COLO668 (cell line): Measurements from ENCODE around the gene CDC73.
"Not testable (repeated sequence)": the region's sequence is repeated elsewhere in the genome, so short reads cannot be mapped to it uniquely, and the experiment has no call there.

Source experiments
- DNase-seq: peaks from one replicate; lab custom pipeline; 2025; ENCODE audit not compliant: unreplicated experiment; lab: John Stamatoyannopoulos, UW

CDC73 gene

GRCh38 chr1:193281894-193282293 lies 160.1 kb downstream of the CDC73 start:
- no peak for DNase-seq

DNA sequence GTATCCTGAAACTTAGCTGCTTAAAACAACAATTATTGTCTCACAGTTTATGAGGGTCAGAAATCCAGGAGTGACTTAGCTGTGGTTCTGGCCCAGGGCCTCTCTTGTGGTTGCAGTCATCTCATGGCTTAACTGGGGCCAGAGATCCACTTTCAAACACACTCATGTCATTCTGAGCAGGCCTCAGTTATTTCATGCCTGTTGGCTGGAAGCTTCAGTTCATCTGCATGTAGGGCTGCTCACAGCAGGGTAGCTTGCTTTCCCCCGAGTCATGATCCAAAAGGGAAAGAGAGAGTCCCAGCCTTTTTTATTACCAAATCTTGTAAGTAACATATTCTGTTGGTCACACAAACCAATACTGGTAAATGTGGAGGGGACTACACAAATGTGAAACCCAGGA lies 161.2 kb downstream of the CDC73 start:
- no peak for DNase-seq

DNA sequence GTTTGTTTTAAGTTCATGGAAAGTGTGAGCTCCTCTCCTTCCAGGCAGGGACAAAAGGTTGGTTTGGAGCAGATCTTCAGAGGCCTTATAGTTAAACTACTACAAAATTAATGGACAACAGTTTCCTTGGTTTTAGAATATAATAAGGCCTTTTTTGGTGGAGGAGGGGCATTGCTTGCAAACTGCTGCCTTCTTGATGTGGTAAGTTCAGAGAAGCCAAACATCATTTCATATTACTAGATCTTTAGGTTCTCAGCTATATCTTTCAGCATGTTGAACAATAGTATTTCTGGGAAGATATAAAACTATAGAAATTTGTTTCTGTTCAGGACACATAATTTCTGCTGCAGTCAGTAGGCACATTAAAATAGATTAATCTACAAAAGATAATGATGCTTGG lies 162.4 kb downstream of the CDC73 start:
- no peak for DNase-seq

DNA sequence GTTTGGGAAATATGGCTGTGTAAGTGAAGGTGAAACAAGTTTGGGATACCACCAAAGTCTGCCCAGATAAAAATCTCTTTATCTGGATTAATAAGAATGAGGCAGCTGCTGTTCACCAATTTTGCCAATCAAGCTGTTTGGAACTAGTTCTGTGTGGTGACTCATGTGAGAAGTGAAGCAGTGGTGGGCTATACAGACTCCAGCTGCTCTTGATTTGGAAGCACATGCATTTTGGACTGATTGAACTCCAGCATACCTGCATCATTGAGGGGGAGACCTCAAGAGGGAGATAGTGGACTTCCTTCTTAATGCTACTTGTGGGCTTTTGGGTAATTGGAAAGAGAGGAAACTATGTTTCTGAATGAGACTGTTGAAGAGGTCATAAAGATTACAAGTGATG lies 163.8 kb downstream of the CDC73 start:
- no peak for DNase-seq

DNA sequence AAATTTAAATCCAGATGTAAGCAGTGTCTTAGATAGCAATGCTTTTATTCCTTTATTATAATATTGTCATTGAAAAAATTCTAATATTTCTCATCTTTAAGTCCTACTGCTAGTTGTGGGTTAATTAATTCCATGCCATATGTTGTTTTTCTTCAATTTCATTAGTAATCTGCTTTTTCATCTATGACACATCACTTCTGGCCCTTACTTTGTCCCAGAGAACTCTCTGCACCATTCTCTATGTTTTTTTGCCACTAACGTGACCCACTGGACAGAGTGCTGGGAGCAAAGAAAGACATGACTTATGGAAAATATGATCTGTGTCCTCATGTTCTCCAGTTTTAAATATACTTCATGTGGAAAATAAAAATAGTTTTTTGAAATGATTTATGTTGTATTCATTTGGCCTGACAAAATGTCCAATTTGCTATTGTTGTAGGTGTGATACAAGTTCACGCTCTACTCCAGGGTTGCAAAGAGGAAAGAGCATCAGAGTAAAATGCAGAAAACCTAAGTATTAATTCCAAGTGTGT lies 166.8 kb downstream of the CDC73 start:
- not testable (repeated sequence) for DNase-seq

GRCh38 chr1:193293726-193294125 lies 171.9 kb downstream of the CDC73 start:
- DNase-seq = no peak

DNA sequence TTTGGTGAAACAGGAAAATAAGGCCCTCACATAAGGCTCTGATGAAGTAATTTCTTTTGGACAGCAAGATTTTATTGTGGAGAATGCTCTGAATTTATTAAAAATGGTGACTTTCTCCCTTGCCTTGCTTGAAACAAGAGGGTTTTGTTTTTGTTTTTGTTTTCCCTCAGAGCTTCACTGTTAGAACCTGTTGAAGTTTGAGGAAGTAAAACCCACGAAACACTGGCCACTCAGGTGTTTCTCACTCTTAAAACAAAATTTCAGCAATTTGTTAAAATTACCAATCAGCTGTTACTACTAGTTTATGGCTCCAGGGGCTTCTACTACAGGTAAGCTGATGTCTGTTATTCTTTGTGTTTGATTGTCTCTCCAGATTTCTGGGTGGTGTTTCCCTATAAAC lies 177.2 kb downstream of the CDC73 start:
- DNase-seq = no peak

GRCh38 chr1:193301746-193302145 lies 179.9 kb downstream of the CDC73 start:
- no peak for DNase-seq

- no peak for DNase-seq
Measured at GRCh38 chr1:193303849-193304248, 182.0 kb downstream of the CDC73 start.
